HepG2 (cell line): ENCODE data around the gene MMP28. TPM values are rescaled to one million over a fixed set of nuclear protein-coding genes. Genes with fewer than 3 reads are reported as not detected.

ENCODE experiments used
- ATAC-seq: fragments of 200-7000 bp; cut with Tn5 transposase; 3 replicates; pipeline ENCODE4 v1.9.1; 2020; ENCODE audit warnings: mild to moderate bottlenecking, moderate library complexity
- Bru-seq: library from RNA; stranded (reverse); fragments of 400-500 nt; gene quantifications from one replicate; lab custom pipeline; 2021; lab: Mats Ljungman, UMichigan
- BruChase-seq, 2 experiments: library from RNA; stranded (reverse); fragments of 400-500 nt; gene quantifications; one replicate each; lab custom pipeline; 2021; lab: Mats Ljungman, UMichigan
- BruUV-seq: library from RNA; stranded (reverse); fragments of 400-500 nt; replicated peaks from 2 replicates; lab custom pipeline; 2021; lab: Mats Ljungman, UMichigan
- CTCF ChIA-PET: fragments of 300-600 bp; formaldehyde crosslinking; extraction: SDS; loops from one replicate; lab custom pipeline; 2021; ENCODE audit warnings: low total read pairs, inconsistent platforms, low intra/inter-chr PET ratio; lab: Yijun Ruan, JAX
- POLR2A ChIA-PET: fragments of 350-600 bp; sonication (Branson Sonifier 250); formaldehyde crosslinking; loops from one replicate; lab custom pipeline; 2020; ENCODE audit warnings: antibody characterized with exemption, inconsistent platforms; lab: Yijun Ruan, JAX
- DNase-seq: peaks from one replicate; pipeline ENCODE4 v3.0.0-alpha.2; 2015; ENCODE audit warnings: low spot score
- FAIRE-seq: peaks from 3 replicates; lab custom pipeline; 2011; peaks lifted over from hg19 to GRCh38; lab: Jason Lieb, UNC
- H2AFZ ChIP-seq: one replicate; pipeline ENCODE4 v1.6.1; 2011; ENCODE audit warnings: low read length, inconsistent platforms
- H3K27ac ChIP-seq: fragments of 300-600 bp; 3 replicates; pipeline ENCODE4 v1.8.0; 2011; ENCODE audit warnings: mixed run types, mild to moderate bottlenecking, mixed read lengths, low read length, inconsistent platforms; ENCODE audit not compliant: insufficient read depth; ENCODE audit errors: extremely low read length
- H3K27me3 ChIP-seq, 2 experiments: fragments of 200-600 bp in 1 of 2; 2 replicates in 1 of 2; 3 replicates in 1 of 2; pipeline versions ENCODE4 v1.6.0 to v1.8.0; 2011; ENCODE audit warnings: low read length in 2 of 2, mild to moderate bottlenecking in 2 of 2, moderate library complexity in 2 of 2, inconsistent platforms in 1 of 2; ENCODE audit not compliant: insufficient read depth in 2 of 2, control insufficient read depth in 1 of 2
- H3K36me3 ChIP-seq, 2 experiments: fragments of 200-600 bp in 1 of 2; replicated peaks in 1 of 2; 2 replicates in 1 of 2; 3 replicates in 1 of 2; pipeline versions ENCODE4 v1.5.1 to v1.8.0; 2011; ENCODE audit warnings: low read length in 2 of 2, inconsistent platforms in 1 of 2; ENCODE audit not compliant: insufficient read depth in 2 of 2, control insufficient read depth in 1 of 2
- H3K4me1 ChIP-seq: 2 replicates; pipeline ENCODE4 v1.5.1; 2012; ENCODE audit warnings: low read length, inconsistent platforms; ENCODE audit not compliant: insufficient read depth
- H3K4me2 ChIP-seq: 2 replicates; pipeline ENCODE4 v1.6.0; 2011; ENCODE audit warnings: low read depth, low read length, inconsistent platforms
- H3K4me3 ChIP-seq, 3 experiments: fragments of 200-600 bp in 1 of 3; sonication (generic), shearing (Covaris generic) in 1 of 3; replicated peaks in 1 of 3; 2 replicates each; pipeline ENCODE4 v1.5.1; 2011 to 2016; ENCODE audit warnings: low read length in 3 of 3, inconsistent platforms in 2 of 3, low read depth in 2 of 3, mild to moderate bottlenecking in 2 of 3, control low read depth in 1 of 3, mixed read lengths in 1 of 3; ENCODE audit not compliant: insufficient read depth in 1 of 3
- H3K79me2 ChIP-seq: one replicate; pipeline ENCODE4 v1.6.1; 2011; ENCODE audit warnings: low read length, inconsistent platforms; ENCODE audit not compliant: insufficient read depth
- H3K9ac ChIP-seq: 2 replicates; pipeline ENCODE4 v1.6.0; 2011; ENCODE audit warnings: mild to moderate bottlenecking, low read depth, low read length, inconsistent platforms; ENCODE audit not compliant: insufficient read depth
- H3K9me3 ChIP-seq: 2 replicates; pipeline ENCODE4 v1.5.1; 2012; ENCODE audit warnings: mild to moderate bottlenecking, low read length
- H4K20me1 ChIP-seq: 2 replicates; pipeline ENCODE4 v1.6.0; 2011; ENCODE audit warnings: inconsistent platforms, mild to moderate bottlenecking, low read length, moderate library complexity; ENCODE audit not compliant: insufficient read depth
- SRY ChIP-seq: sonication (generic); formaldehyde crosslinking; IDR thresholded peaks from 2 replicates; pipeline ENCODE4 v1.8.0; 2022; ENCODE audit warnings: mild to moderate bottlenecking, missing genetic modification reagents
- ZMAT3 ChIP-seq: sonication (generic); formaldehyde crosslinking; conservative IDR thresholded peaks from 2 replicates; pipeline ENCODE4 v1.7.0; 2021; ENCODE audit warnings: missing genetic modification reagents
- ZNF777 ChIP-seq: sonication (generic); formaldehyde crosslinking; IDR thresholded peaks from 2 replicates; pipeline ENCODE4 v1.4.0; 2020; ENCODE audit warnings: missing genetic modification reagents
- WGBS: methylation state at CpG from one replicate; pipeline ENCODE4 v1.1.6; 2017; ENCODE audit warnings: low lambda C conversion rate; 5-methylcytosine and 5-hydroxymethylcytosine counted together
- in situ Hi-C: cut with HindIII; loops from 2 replicates; pipeline ENCODE4 v1.10.0; 2017; ENCODE audit warnings: low pct_unique_long_range_greater_than_20kb; ENCODE audit not compliant: extremely low pct_ligation_motif_present
- intact Hi-C: fragments of 100-400 bp; cut with micrococcal nuclease; formaldehyde crosslinking; loops from one replicate; pipeline ENCODE4 v1.10.0; 2022; ENCODE audit not compliant: unreplicated experiment
- long read RNA-seq, 2 experiments: library from RNA in 1 of 2; library from polyadenylated mRNA in 1 of 2; stranded (forward) in 1 of 2; unstranded in 1 of 2; transcript quantifications; one replicate each; pipeline ENCODE4 v2.0.0, GENCODE V29; 2019 to 2022
- polyA minus RNA-seq, 3 experiments: library from RNA; depleted of rRNA, polyadenylated mRNA; stranded (reverse); fragments of >200 nt; gene quantifications; 2 replicates each; pipeline ENCODE4 v1.2.3, GENCODE V29; 2011; ENCODE audit warnings: low replicate concordance in 1 of 3
- polyA plus RNA-seq, 8 experiments: library from polyadenylated mRNA; depleted of rRNA in 3 of 8; stranded (reverse) in 7 of 8; unstranded in 1 of 8; fragments of >200 nt; fragmentation: Illumina TruSeq in 4 of 8; extraction: Trizol in 4 of 8; gene quantifications; 2 replicates each; pipeline versions ENCODE4 v1.2.1 to v1.2.3, GENCODE V29; 2011 to 2016; ENCODE audit warnings: low read depth in 4 of 8, missing spikeins in 1 of 8, mixed read lengths in 1 of 8; ENCODE audit not compliant: insufficient read depth in 1 of 8
- total RNA-seq, 5 experiments: library from RNA; depleted of rRNA; stranded (reverse); fragments of >200 nt; fragmentation: Illumina TruSeq; extraction: Trizol; gene quantifications; 2 replicates each; pipeline ENCODE4 v1.2.3, GENCODE V29; 2016; ENCODE audit warnings: low read depth in 1 of 5
- TF ChIP-seq, protein P1 (sequence below): sonication (generic); formaldehyde crosslinking; IDR thresholded peaks from 2 replicates; pipeline ENCODE4 v1.4.0; 2020; ENCODE audit warnings: missing genetic modification reagents
- TF ChIP-seq, protein P2 (sequence below): sonication (generic); formaldehyde crosslinking; IDR thresholded peaks from 2 replicates; pipeline ENCODE4 v1.4.0; 2020; ENCODE audit warnings: mild to moderate bottlenecking, missing genetic modification reagents
- TF ChIP-seq, protein P3 (sequence below): sonication (generic); formaldehyde crosslinking; IDR thresholded peaks from 2 replicates; pipeline ENCODE4 v1.4.0; 2020; ENCODE audit warnings: missing genetic modification reagents, mild to moderate bottlenecking, borderline replicate concordance
- TF ChIP-seq, protein P4 (sequence below): sonication (generic); formaldehyde crosslinking; IDR thresholded peaks from 2 replicates; pipeline ENCODE4 v1.9.0; 2022; ENCODE audit warnings: missing genetic modification reagents, mild to moderate bottlenecking, borderline replicate concordance

Gene MMP28, protein sequence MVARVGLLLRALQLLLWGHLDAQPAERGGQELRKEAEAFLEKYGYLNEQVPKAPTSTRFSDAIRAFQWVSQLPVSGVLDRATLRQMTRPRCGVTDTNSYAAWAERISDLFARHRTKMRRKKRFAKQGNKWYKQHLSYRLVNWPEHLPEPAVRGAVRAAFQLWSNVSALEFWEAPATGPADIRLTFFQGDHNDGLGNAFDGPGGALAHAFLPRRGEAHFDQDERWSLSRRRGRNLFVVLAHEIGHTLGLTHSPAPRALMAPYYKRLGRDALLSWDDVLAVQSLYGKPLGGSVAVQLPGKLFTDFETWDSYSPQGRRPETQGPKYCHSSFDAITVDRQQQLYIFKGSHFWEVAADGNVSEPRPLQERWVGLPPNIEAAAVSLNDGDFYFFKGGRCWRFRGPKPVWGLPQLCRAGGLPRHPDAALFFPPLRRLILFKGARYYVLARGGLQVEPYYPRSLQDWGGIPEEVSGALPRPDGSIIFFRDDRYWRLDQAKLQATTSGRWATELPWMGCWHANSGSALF
- total RNA-seq (2016; rRNA removed; fragmentation: Illumina TruSeq; extraction: Trizol) (not detected in 2 replicates), polyA plus RNA-seq (2011; rRNA removed) (not detected in 2 replicates), polyA minus RNA-seq (2011; rRNA and poly(A)+ RNA removed; ENCODE audit: low replicate concordance) (11.8 TPM in 1 of 2 replicates, not detected in the other), Bru-seq, nascent RNA (not detected), BruChase-seq, experiment 1, labeled RNA remaining after a 6-hour chase (not detected), BruChase-seq, experiment 2, labeled RNA remaining after a 2-hour chase (percentile 6 among the genes with signal in this experiment)
- not detected in 2 replicates for total RNA-seq (2016; cell fraction: cytosol; rRNA removed; fragmentation: Illumina TruSeq; extraction: Trizol; ENCODE audit: low read depth)
- not detected in 2 replicates for total RNA-seq (2016; cell fraction: insoluble cytoplasmic fraction; rRNA removed; fragmentation: Illumina TruSeq; extraction: Trizol)
- not detected in 2 replicates for total RNA-seq (2016; cell fraction: membrane; rRNA removed; fragmentation: Illumina TruSeq; extraction: Trizol)
- total RNA-seq (2016; cell fraction: nucleus; rRNA removed; fragmentation: Illumina TruSeq; extraction: Trizol): not detected in 2 replicates
- polyA plus RNA-seq (2011; cell fraction: cytosol; rRNA removed): not detected in 2 replicates
- polyA plus RNA-seq (2011; cell fraction: nucleus; rRNA removed): not detected in 2 replicates
- not detected in 2 replicates for polyA plus RNA-seq (2012)
- polyA plus RNA-seq (2016; cell fraction: cytosol; fragmentation: Illumina TruSeq; extraction: Trizol; ENCODE audit: low read depth): not detected in 2 replicates
- polyA plus RNA-seq (2016; cell fraction: insoluble cytoplasmic fraction; fragmentation: Illumina TruSeq; extraction: Trizol; ENCODE audit: low read depth): not detected in 2 replicates
- polyA plus RNA-seq (2016; cell fraction: membrane; fragmentation: Illumina TruSeq; extraction: Trizol; ENCODE audit: low read depth): not detected in 2 replicates
- polyA plus RNA-seq (2016; cell fraction: nucleus; fragmentation: Illumina TruSeq; extraction: Trizol; ENCODE audit: insufficient read depth, low read depth): not detected in 2 replicates
- polyA minus RNA-seq (2011; cell fraction: cytosol; rRNA and poly(A)+ RNA removed): not detected in 2 replicates
- polyA minus RNA-seq (2011; cell fraction: nucleus; rRNA and poly(A)+ RNA removed): not detected in 2 replicates
- long read RNA-seq, experiment 1: 0 reads
- long read RNA-seq, experiment 2: 0 reads

DNA sequence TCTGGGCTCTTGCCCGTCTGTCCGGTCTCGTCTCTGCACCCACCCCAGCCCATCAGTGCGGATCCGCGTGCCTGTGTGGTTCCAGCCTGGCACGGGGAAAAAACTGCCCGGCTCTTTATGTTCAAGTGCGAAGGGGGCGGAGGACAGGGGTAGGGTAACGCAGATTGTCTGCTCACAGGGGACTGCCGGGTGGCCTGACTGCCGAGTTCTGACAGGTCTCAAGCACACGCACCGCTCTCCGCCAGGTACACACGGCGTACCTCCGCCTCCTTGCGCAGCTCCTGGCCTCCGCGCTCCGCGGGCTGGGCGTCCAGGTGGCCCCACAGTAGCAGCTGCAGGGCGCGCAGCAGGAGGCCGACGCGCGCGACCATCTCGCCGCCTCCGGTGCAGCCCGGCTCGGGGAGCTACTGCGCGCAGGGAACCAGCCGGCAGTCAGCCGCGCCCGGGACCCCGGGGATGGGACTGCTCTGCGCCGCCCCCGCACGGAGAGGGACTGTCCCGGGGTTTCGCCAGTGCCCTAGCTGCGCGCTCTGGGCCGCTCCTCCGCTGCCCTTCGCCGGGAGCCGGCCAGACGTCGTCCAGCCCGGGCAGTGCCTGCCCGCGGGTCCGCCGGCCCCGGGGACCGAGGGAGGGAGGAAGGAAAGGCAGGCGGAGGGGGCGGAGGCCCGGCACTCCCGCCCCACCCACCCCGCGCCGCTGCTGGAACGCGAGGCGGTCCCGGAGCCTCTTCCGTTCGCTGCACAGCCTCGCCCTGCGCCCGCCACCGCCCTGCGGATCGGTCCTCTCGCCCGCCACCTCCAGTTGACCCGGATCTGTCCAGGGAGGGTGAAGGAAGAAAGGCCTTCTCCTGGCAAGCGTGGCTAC is at the start of gene MMP28:
MMP28 (minus strand) TSS at position 635 of the 864 bp plus-strand sequence; CDS start at position 371, 264 bp downstream.
- Histone ChIP-seq H4K20me1 (no peaks in the 10 kb centered on the region), H2AFZ (no peak within 1 kb of the TSS), H3K27ac (no peak within 1 kb of the TSS), H3K4me1 (peaks cover 6% of the 10 kb centered on the region; the same call in 1 of the 2 replicates), H3K9ac (no peak within 1 kb of the TSS), H3K27me3 (peaks cover 13 to 69% of the 10 kb centered on the region in 2 experiments; a peak in 4 of 5 replicates), H3K79me2 (no peaks in the 10 kb centered on the region), H3K4me3 (peak within 1 kb of the TSS; percentile 12 to 54 (median 39); a peak in 4 of 6 replicates), H3K9me3 (no peaks in the 10 kb centered on the region), H3K36me3 (no peaks in the 10 kb centered on the region), H3K4me2 (peak within 1 kb of the TSS; percentile 67)
- 0% methylated on average over 1 of the region's 89 CpGs for WGBS
- peak; percentile 79 for ATAC-seq
- BruUV-seq: no TSS peak
- intact Hi-C loops: no loop called here
- DNase-seq: no peak
- no peak for FAIRE-seq
- CTCF ChIA-PET: no interaction called here
- POLR2A ChIA-PET: interaction anchor here (0.6 to 1.3 kb wide), 2 partner anchors 14 to 188 kb away, joined by 3 to 5 read pairs; partner anchors contain the start of gene TAF15
- in situ Hi-C loops: no loop called here
- TF ChIP-seq, protein P1, sequence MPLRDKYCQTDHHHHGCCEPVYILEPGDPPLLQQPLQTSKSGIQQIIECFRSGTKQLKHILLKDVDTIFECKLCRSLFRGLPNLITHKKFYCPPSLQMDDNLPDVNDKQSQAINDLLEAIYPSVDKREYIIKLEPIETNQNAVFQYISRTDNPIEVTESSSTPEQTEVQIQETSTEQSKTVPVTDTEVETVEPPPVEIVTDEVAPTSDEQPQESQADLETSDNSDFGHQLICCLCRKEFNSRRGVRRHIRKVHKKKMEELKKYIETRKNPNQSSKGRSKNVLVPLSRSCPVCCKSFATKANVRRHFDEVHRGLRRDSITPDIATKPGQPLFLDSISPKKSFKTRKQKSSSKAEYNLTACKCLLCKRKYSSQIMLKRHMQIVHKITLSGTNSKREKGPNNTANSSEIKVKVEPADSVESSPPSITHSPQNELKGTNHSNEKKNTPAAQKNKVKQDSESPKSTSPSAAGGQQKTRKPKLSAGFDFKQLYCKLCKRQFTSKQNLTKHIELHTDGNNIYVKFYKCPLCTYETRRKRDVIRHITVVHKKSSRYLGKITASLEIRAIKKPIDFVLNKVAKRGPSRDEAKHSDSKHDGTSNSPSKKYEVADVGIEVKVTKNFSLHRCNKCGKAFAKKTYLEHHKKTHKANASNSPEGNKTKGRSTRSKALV: peak; percentile 98
- TF ChIP-seq ZNF777: peak; percentile 82
- TF ChIP-seq ZMAT3 (CRISPR knock-in tag): no peak
- TF ChIP-seq, protein P2, sequence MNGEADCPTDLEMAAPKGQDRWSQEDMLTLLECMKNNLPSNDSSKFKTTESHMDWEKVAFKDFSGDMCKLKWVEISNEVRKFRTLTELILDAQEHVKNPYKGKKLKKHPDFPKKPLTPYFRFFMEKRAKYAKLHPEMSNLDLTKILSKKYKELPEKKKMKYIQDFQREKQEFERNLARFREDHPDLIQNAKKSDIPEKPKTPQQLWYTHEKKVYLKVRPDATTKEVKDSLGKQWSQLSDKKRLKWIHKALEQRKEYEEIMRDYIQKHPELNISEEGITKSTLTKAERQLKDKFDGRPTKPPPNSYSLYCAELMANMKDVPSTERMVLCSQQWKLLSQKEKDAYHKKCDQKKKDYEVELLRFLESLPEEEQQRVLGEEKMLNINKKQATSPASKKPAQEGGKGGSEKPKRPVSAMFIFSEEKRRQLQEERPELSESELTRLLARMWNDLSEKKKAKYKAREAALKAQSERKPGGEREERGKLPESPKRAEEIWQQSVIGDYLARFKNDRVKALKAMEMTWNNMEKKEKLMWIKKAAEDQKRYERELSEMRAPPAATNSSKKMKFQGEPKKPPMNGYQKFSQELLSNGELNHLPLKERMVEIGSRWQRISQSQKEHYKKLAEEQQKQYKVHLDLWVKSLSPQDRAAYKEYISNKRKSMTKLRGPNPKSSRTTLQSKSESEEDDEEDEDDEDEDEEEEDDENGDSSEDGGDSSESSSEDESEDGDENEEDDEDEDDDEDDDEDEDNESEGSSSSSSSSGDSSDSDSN (CRISPR knock-in tag): peak; percentile 71; the same call in 1 of the 2 replicates
- TF ChIP-seq, protein P3, sequence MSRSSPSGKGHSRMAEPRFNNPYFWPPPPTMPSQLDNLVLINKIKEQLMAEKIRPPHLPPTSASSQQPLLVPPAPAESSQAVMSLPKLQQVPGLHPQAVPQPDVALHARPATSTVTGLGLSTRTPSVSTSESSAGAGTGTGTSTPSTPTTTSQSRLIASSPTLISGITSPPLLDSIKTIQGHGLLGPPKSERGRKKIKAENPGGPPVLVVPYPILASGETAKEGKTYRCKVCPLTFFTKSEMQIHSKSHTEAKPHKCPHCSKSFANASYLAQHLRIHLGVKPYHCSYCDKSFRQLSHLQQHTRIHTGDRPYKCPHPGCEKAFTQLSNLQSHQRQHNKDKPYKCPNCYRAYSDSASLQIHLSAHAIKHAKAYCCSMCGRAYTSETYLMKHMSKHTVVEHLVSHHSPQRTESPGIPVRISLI (CRISPR knock-in tag): no peak
- TF ChIP-seq, protein P4, sequence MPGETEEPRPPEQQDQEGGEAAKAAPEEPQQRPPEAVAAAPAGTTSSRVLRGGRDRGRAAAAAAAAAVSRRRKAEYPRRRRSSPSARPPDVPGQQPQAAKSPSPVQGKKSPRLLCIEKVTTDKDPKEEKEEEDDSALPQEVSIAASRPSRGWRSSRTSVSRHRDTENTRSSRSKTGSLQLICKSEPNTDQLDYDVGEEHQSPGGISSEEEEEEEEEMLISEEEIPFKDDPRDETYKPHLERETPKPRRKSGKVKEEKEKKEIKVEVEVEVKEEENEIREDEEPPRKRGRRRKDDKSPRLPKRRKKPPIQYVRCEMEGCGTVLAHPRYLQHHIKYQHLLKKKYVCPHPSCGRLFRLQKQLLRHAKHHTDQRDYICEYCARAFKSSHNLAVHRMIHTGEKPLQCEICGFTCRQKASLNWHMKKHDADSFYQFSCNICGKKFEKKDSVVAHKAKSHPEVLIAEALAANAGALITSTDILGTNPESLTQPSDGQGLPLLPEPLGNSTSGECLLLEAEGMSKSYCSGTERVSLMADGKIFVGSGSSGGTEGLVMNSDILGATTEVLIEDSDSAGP (CRISPR knock-in tag): 0 out of 2 replicates have a peak, but pooled peaks have one; percentile 21
- no peak for TF ChIP-seq SRY
